Measurements from ENCODE around the gene TTLL13.

- no peak for TF ChIP-seq CTCF (IDR thresholded peaks at IDR 0.05)
- no peak for TF ChIP-seq POLR2A (IDR thresholded peaks at IDR 0.05)
Measured at GRCh38 chr15:90203922-90204321, 45.4 kb upstream of the TTLL13 start.

Data from right lobe of liver (tissue), 4 donors.